SKM-1 (cell line): ENCODE measurements around the gene PSG6.
"Not testable (repeated sequence)": the region's sequence is repeated elsewhere in the genome, so short reads cannot be mapped to it uniquely, and the experiment has no call there.

ENCODE experiments used
- DNase-seq: peaks from one replicate; lab custom pipeline; 2025; ENCODE audit not compliant: unreplicated experiment; lab: John Stamatoyannopoulos, UW

The PSG6 gene

GRCh38 chr19:42854745-42855144, 62.9 kb downstream of the PSG6 start:
- DNase-seq: not testable (repeated sequence)

DNA sequence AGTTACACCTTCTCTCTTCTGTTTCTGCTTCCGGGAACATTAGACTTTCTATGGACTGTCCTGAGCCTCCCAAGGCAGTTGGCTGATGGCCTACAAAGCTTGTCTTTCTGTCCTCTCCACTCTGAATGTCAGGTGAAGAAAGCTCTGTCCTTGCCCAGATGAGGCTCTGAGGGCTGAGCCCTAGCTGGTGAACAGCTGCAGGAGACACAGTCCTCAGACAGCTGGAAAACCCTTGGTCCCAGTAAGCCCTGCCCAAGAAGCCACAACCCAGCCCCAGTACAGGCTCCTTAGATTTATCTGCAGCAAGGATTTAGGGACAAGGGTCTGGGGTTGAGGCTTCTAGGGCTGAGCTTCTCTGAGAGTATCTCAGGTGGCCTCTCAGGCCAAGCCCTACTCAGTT, 64.5 kb downstream of the PSG6 start:
- not testable (repeated sequence) for DNase-seq

- not testable (repeated sequence) for DNase-seq
Observed at GRCh38 chr19:42852821-42853220, 64.9 kb downstream of the PSG6 start.
